ENCODE results near the gene NPIPA5.
"Not testable (repeated sequence)": the region's sequence is repeated elsewhere in the genome, so short reads cannot be mapped to it uniquely, and the experiment has no call there.

NPIPA5 gene
- 0 to 3.6 (median 0.11) reads per million in 9 experiments for total RNA-seq

DNA sequence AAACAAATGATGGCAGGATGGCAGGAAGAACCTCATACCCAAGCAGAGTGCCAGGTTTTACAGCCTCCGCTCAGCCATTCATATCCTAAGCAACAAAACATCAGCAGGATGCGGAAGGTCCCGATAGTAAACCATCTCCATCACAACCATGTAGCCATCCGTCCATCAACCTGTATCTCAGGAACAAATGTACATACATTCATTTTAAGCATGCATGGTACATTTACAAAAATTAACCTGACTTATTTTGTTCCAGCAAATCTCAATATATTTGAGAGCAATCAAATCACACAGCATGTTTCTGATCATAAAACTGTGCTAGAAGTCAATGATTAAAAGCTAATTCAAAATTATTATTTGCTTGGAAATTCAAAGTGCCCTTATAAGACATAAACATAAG is at the start of gene NPIPA5:
NPIPA5 (minus strand) TSS at position 101 of the 400 bp plus-strand sequence; CDS start at position 101, 0 bp downstream.
- not testable (repeated sequence) for H3K4me3 Mint-ChIP-seq; ATAC-seq (replicated peaks); H3K27ac Mint-ChIP-seq; H3K4me1 Mint-ChIP-seq (ENCODE audit: low read depth in 2 of 2); DNase-seq; H3K27me3 Mint-ChIP-seq; H3K36me3 Mint-ChIP-seq (ENCODE audit: insufficient read depth); H3K9me3 Mint-ChIP-seq

DNA sequence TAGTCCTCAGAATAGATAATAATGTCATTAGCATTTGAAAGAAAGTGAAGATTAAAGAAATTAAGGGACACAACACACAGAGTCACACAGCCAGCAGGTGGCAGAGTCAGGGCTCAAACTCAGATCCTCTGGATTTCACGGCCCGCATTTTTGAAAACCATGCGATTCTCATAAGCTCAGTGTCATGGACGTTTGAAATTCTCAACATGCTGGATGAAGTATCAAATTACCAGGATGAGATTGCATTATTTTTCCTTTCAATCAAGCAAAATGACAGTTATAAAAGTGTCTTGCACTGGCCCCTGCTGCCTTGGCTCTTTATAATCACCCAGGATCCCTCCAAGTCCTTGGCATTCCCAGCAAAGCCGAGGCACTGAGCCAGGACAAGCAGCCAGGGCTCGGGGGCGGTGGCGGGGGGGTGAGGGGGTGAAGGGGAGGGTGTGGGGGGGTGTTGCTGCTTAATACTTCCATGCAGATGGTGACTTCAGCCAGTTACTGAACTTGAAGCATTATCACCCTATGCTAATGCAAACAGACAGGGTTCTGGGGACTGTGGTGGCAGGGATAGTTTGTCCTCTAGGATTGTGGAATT is 49.6 kb upstream of the NPIPA5 start:
- Mint-ChIP-seq H3K4me1 (ENCODE audit: low read depth in 2 of 2) (no peaks in the 10 kb centered on the region), H3K36me3 (ENCODE audit: insufficient read depth) (no peaks in the 10 kb centered on the region), H3K4me3 (no peak overlapping the region), H3K27me3 (peaks cover 14 to 28% of the 10 kb centered on the region in 2 donors), H3K9me3 (no peaks in the 10 kb centered on the region), H3K27ac (no peak overlapping the region)
- ATAC-seq (replicated peaks) = peak; percentile 51
- DNase-seq = peak; percentile 22 to 39 (median 31)

DNA sequence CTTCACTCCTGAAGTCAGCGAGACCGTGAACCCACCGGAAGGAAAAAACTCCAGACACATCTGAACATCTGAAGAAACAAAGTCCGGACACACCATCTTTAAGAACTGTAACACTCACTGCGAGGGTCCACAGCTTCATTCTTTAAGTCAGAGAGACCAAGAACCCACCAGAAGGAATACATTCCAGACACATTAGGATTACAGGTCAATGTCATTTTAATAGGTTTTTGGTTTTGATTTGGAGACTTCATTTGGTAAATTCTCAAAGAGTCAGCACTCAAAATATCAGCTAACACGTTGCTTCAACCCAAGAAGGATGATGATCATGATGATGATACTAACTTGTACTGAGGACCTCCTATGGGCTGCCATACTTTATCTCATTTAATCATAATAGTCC is 48.7 kb upstream of the NPIPA5 start:
- Mint-ChIP-seq H3K36me3 (ENCODE audit: insufficient read depth) (no peaks in the 10 kb centered on the region), H3K9me3 (no peaks in the 10 kb centered on the region), H3K27ac (no peak overlapping the region), H3K27me3 (peaks cover 20 to 38% of the 10 kb centered on the region in 2 donors), H3K4me3 (no peak overlapping the region), H3K4me1 (ENCODE audit: low read depth in 2 of 2) (no peaks in the 10 kb centered on the region)
- ATAC-seq (replicated peaks) (no peak), DNase-seq (no peak)

DNA sequence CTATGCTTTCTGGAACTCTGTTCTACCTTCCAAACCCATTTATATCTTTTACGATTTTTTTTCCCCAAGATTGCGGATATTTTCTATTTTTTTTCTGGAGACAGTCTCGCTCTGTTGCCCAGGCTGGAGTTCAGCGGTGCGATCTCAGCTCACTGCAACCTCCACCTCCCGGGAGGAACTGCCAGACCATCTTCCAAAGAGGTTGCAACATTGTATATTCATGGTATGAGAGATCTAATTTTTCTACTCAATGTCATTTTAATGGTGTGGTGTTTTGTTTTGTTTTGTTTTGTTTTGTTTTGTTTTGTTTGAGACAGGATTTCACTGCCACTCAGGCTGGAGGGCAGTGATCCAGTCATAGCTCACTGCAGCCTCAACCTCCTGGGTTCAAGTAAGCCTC is 47.8 kb upstream of the NPIPA5 start:
- Mint-ChIP-seq H3K36me3 (ENCODE audit: insufficient read depth) (no peaks in the 10 kb centered on the region), H3K9me3 (no peaks in the 10 kb centered on the region), H3K27ac (no peak overlapping the region), H3K27me3 (peaks cover 27 to 42% of the 10 kb centered on the region in 2 donors), H3K4me1 (ENCODE audit: low read depth in 2 of 2) (no peaks in the 10 kb centered on the region), H3K4me3 (no peak overlapping the region)
- DNase-seq = no peak
- no peak for ATAC-seq (replicated peaks)

DNA sequence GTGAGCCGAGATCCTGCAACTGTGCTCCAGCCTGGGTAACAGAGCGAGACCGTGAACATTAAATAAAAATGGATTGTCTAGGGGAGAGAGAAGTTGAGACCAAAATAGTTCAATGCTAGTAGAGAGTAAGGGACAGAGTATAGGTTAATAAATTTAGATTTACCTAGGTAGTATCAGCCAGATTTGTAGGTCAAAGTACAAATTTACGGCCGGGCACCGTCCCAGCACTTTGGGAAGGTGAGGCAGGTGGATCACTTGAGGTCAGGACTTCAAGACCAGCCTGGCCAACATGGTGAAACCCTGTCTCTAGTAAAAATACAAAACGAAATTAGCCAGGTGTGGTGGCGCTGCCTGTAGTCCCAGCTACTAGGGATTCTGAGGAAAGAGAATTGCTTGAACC is 44.1 kb upstream of the NPIPA5 start:
- DNase-seq (no peak), ATAC-seq (replicated peaks) (no peak)
- Mint-ChIP-seq H3K4me1 (ENCODE audit: low read depth in 2 of 2) (no peaks in the 10 kb centered on the region), H3K36me3 (ENCODE audit: insufficient read depth) (no peaks in the 10 kb centered on the region), H3K9me3 (no peaks in the 10 kb centered on the region), H3K27ac (no peak overlapping the region), H3K4me3 (no peak overlapping the region), H3K27me3 (peaks cover 27 to 42% of the 10 kb centered on the region in 2 donors)

DNA sequence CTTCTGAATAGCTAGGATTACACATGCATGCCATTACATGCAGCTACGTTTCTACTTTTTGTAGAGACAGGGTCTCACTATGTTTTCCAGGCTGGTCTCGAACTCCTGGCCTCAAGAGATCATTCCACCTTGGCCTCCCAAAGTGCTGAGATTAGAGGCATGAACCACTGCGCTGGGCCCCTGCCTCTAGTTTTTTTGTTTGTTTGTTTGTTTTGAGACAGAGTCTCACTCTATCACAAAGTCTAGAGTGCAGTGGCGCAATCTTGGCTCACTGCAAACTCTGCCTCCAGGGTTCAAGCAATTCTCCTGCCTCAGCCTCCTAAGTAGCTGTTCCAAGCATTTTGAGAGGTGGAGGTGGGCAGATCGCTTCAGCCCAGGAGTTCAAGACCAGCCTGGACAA is 43.6 kb upstream of the NPIPA5 start:
- ATAC-seq (replicated peaks) = not testable (repeated sequence)

DNA sequence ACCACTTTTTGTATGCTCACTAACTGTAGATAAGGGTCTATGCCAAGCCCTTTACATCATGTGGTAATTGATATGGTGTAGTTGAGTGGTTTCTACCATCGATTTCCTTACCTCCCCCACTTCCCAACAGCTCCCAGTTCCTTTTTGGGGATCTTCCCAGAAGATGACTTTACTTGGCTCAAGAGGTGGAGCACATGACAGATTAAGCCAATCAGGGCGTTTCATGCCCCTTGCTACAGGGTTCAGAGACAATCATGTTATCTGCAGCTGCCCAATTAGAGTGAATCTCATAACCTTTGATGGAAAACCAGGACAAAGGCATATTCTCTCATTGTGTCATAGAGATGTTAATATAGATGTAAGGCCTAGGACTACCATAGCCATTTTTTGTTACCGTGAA is 40.1 kb upstream of the NPIPA5 start:
- Mint-ChIP-seq H3K9me3 (no peaks in the 10 kb centered on the region), H3K4me1 (ENCODE audit: low read depth in 2 of 2) (no peaks in the 10 kb centered on the region), H3K4me3 (no peak overlapping the region), H3K27ac (no peak overlapping the region), H3K27me3 (peaks cover 22 to 29% of the 10 kb centered on the region in 2 donors), H3K36me3 (ENCODE audit: insufficient read depth) (no peaks in the 10 kb centered on the region)
- DNase-seq (no peak), ATAC-seq (replicated peaks) (no peak)

More for the DNA sequence above, 43.6 kb upstream of the NPIPA5 start:
- not testable (repeated sequence) for H3K4me3 Mint-ChIP-seq; H3K9me3 Mint-ChIP-seq; DNase-seq; H3K36me3 Mint-ChIP-seq (ENCODE audit: insufficient read depth); H3K27ac Mint-ChIP-seq; H3K4me1 Mint-ChIP-seq (ENCODE audit: low read depth in 2 of 2)
- peaks cover 27 to 42% of the 10 kb centered on the region in 2 donors for H3K27me3 Mint-ChIP-seq

DNA sequence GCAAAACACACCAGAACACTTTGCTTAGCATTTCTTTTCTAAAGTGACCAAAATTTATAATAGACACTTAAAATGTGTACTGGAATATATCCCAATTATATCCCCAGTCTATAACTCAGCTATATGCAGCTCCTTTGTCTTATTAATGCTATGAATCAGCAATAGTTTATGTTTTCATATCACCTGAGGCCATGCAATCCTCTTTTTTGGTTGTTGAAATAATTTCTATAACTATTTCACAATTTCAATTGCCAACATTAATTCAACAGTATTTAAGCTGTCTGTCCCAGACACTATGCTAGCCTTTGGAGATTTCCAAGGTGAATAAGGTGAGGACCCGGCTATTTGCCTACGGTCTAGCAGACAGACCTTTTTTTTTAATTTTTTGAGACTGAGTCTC is 39.1 kb upstream of the NPIPA5 start:
- H3K9me3 Mint-ChIP-seq = no peaks in the 10 kb centered on the region
- no peaks in the 10 kb centered on the region for H3K36me3 Mint-ChIP-seq (ENCODE audit: insufficient read depth)
- peaks cover 20% of the 10 kb centered on the region in 2 donors for H3K27me3 Mint-ChIP-seq
- H3K27ac Mint-ChIP-seq = no peak overlapping the region
- DNase-seq (no peak), ATAC-seq (replicated peaks) (no peak)
- no peak overlapping the region for H3K4me3 Mint-ChIP-seq
- H3K4me1 Mint-ChIP-seq (ENCODE audit: low read depth in 2 of 2) = no peaks in the 10 kb centered on the region

DNA sequence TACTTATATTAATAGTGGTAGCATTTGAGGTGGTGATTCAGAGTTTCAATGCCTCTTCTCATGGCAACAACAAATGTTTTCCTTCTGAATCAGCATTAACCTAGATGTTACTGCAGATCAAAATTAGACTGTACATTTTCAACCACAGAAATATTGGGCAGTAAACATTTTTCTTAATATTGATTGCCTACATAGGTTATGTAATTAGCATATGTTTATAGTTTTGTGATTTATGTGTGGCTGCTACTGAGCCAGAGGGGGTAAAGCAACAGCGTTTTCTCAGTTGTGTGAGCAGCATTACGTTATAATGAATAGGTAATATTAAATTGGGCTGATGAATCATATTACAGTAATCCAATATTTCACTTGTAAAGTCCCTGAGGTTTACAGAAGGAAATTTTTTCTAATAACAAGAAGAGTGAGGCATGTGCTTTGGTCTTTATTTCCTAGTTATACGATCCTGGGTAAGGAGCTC is 37.5 kb upstream of the NPIPA5 start:
- Mint-ChIP-seq H3K36me3 (ENCODE audit: insufficient read depth) (no peaks in the 10 kb centered on the region), H3K9me3 (no peaks in the 10 kb centered on the region), H3K4me1 (ENCODE audit: low read depth in 2 of 2) (no peaks in the 10 kb centered on the region), H3K4me3 (no peak overlapping the region), H3K27ac (no peak overlapping the region), H3K27me3 (peaks cover 9 to 12% of the 10 kb centered on the region in 2 donors)
- DNase-seq (no peak), ATAC-seq (replicated peaks) (no peak)

DNA sequence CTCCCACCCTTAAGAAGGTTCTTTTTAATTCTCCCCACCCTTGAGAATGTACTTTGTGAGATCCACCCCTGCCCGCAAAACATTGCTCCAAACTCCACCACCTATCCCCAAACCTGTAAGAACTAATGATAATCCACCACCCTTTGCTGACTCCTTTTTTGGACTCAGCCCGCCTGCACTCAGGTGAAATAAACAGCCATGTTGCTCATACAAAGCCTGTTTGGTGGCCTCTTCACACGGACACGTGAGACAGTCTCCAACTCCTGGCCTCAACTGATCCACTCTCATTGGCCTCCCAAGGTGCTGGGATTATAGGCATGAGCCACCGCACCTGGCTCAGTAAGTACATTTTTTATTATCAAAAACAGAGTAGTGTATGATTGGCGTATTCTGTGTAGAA is 31.4 kb upstream of the NPIPA5 start:
- not testable (repeated sequence) for H3K27ac Mint-ChIP-seq; H3K4me1 Mint-ChIP-seq (ENCODE audit: low read depth in 2 of 2); DNase-seq; H3K4me3 Mint-ChIP-seq; H3K27me3 Mint-ChIP-seq; ATAC-seq (replicated peaks); H3K36me3 Mint-ChIP-seq (ENCODE audit: insufficient read depth); H3K9me3 Mint-ChIP-seq

DNA sequence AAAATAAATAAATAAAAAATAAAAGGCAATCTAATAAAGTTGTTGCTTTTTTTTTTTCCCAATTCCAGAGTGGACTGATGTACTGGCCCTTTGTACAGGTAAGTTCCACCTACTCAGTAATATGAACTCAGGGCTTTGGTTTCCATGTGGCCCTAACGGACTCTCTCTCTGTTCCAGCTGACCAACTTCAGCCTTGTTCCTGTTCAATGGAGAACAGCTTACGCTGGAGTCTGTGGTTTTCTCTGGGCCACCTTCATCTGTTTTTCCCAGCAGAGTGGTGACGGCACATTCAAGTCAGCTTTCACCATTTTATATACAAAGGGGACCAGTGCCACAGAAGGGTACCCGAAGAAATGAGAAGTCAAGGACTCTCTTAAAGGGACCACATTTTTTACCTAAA is 29.7 kb upstream of the NPIPA5 start:
- H3K4me1 Mint-ChIP-seq (ENCODE audit: low read depth in 2 of 2); H3K9me3 Mint-ChIP-seq; ATAC-seq (replicated peaks); H3K4me3 Mint-ChIP-seq; H3K27me3 Mint-ChIP-seq; DNase-seq; H3K36me3 Mint-ChIP-seq (ENCODE audit: insufficient read depth); H3K27ac Mint-ChIP-seq: not testable (repeated sequence)

DNA sequence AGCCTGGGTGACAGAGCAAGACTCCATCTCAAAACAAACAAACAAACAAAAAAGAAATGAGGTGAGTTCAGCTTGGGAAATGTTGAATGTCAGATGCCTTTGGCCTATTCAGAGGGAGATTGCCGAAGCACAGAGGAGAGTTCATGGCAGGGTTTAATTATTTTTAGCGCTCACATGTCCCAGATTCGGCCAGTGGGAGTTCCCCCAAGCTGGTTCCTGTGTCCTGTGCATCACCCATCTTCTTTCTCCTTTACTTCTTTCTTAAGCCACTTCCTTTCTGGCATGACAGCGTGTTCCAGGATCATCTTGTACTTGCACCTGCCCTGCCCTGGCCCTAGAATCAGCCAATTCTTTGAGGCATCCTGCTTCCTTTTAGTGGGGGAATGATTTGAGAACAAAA is 26.7 kb upstream of the NPIPA5 start:
- H3K4me3 Mint-ChIP-seq = no peak overlapping the region
- peak; percentile 21 for ATAC-seq (replicated peaks)
- no peaks in the 10 kb centered on the region for H3K9me3 Mint-ChIP-seq
- no peaks in the 10 kb centered on the region for H3K4me1 Mint-ChIP-seq (ENCODE audit: low read depth in 2 of 2)
- DNase-seq = no peak
- peaks cover 3% of the 10 kb centered on the region for H3K36me3 Mint-ChIP-seq (ENCODE audit: insufficient read depth)
- no peak overlapping the region for H3K27ac Mint-ChIP-seq
- H3K27me3 Mint-ChIP-seq = no peaks in the 10 kb centered on the region

DNA sequence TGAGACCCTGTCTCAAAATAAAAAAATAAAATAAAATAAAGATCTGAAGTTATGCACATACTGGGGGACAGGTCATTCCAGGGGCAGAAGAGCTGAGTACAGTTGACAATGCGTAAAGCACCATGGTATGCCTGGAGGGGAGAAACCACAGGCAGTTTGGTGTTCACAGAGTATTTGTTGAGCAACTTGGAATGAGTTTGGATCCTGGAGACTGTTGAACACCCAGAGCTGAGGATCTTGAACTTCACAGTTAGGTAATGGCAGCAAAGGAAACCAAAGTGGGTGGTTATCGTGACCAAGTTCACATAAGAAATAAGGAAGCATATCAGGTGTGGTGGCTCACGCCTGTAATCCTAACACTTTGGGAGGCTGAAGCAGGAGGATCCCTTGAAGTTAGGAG is 26.0 kb upstream of the NPIPA5 start:
- DNase-seq; ATAC-seq (replicated peaks); H3K27ac Mint-ChIP-seq; H3K4me3 Mint-ChIP-seq; H3K4me1 Mint-ChIP-seq (ENCODE audit: low read depth in 2 of 2); H3K27me3 Mint-ChIP-seq; H3K9me3 Mint-ChIP-seq; H3K36me3 Mint-ChIP-seq (ENCODE audit: insufficient read depth): not testable (repeated sequence)

DNA sequence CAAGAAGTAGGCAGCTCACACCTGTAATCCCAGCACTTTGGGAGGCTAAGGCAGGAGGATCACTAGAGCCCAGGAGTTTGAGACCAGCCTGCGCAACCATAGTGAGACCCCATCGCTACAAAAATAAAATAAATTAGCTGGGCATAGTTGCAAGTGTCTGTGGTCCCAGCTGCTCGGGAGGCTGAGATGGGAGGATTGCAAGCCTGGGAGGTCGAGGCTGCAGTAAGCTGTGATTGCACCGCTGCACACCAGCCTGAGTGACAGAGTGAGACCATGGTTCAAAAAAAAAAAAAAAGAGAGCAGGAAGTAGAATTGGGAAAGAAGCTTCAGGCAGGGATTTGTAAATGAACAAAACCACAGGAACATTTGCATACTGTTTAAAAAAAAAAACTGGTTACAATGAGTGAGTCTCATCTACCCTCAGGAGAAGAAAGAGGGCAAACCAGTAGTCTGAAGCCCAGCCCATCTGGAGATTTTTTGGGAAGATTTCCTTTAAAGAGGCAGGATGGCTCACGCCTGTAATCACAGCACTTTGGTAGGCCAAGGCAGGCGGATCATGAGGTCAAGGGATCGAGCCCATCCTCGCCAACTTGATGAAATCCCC is 25.4 kb upstream of the NPIPA5 start:
- no peak for DNase-seq
- Mint-ChIP-seq H3K4me3 (no peak overlapping the region), H3K27ac (no peak overlapping the region), H3K4me1 (ENCODE audit: low read depth in 2 of 2) (no peaks in the 10 kb centered on the region), H3K27me3 (peaks cover 0 to 9% of the 10 kb centered on the region in 2 donors), H3K9me3 (no peaks in the 10 kb centered on the region), H3K36me3 (ENCODE audit: insufficient read depth) (peaks cover 3% of the 10 kb centered on the region)
- ATAC-seq (replicated peaks) = no peak

Data from effector memory CD8-positive, alpha-beta T cell (primary cell).